GM18507 (cell line): ENCODE results near the gene SPIB.

Experiments used
- DNase-seq: peaks from one replicate; pipeline ENCODE4 v3.0.0; 2011; ENCODE audit warnings: low read depth; ENCODE audit not compliant: insufficient read length; ENCODE audit errors: extremely low spot score
- FAIRE-seq: peaks from 2 replicates; lab custom pipeline; 2011; peaks lifted over from hg19 to GRCh38; lab: Jason Lieb, UNC

SPIB gene

GRCh38 chr19:50418176-50419021 is at the start of gene SPIB:
SPIB (plus strand) TSS chr19:50418938; CDS start chr19:50418963, 25 bp downstream.
- DNase-seq (peak; percentile 36), FAIRE-seq (peak; percentile 85)

- no peak for DNase-seq
- peak; percentile 48 for FAIRE-seq
These were observed 46.7 kb upstream of the SPIB start for GRCh38 chr19:50371914-50372475.

GRCh38 chr19:50376166-50377050 is 42.3 kb upstream of the SPIB start, which contains the start of gene NR1H2:
NR1H2 (plus strand) TSS chr19:50376457; CDS start chr19:50377606, 1,149 bp downstream.
- FAIRE-seq (peak; percentile 96), DNase-seq (peak; percentile 73)

GRCh38 chr19:50377051-50377461 is 41.7 kb upstream of the SPIB start:
- DNase-seq (no peak), FAIRE-seq (no peak)

- DNase-seq (no peak), FAIRE-seq (no peak)
These were observed 41.2 kb upstream of the SPIB start for GRCh38 chr19:50377517-50377916.

- no peak for FAIRE-seq
- no peak for DNase-seq
These were observed 40.4 kb upstream of the SPIB start for GRCh38 chr19:50378169-50378862.

- FAIRE-seq = no peak
- DNase-seq = no peak
These were observed 39.9 kb upstream of the SPIB start for GRCh38 chr19:50378863-50379236.

- FAIRE-seq = no peak
- DNase-seq = no peak
These were observed 39.1 kb upstream of the SPIB start for GRCh38 chr19:50379602-50380001.

- no peak for FAIRE-seq
- no peak for DNase-seq
These were observed 38.6 kb upstream of the SPIB start for GRCh38 chr19:50380137-50380536.

GRCh38 chr19:50380751-50381151 is 38.0 kb upstream of the SPIB start:
- no peak for DNase-seq
- no peak for FAIRE-seq

GRCh38 chr19:50381881-50382729 is 36.6 kb upstream of the SPIB start:
- DNase-seq (no peak), FAIRE-seq (no peak)

- FAIRE-seq = no peak
- no peak for DNase-seq
These were observed 35.5 kb upstream of the SPIB start for GRCh38 chr19:50383001-50383851.

- DNase-seq (peak; percentile 96), FAIRE-seq (peak; percentile 99)
These were observed 34.7 kb upstream of the SPIB start, which contains the start of gene POLD1 for GRCh38 chr19:50383852-50384684. POLD1 (plus strand) TSS chr19:50384347; CDS start chr19:50398852, 14,505 bp downstream.

- no peak for DNase-seq
- FAIRE-seq = no peak
These were observed 33.8 kb upstream of the SPIB start for GRCh38 chr19:50384685-50385535.

GRCh38 chr19:50387176-50387867 is 31.4 kb upstream of the SPIB start:
- FAIRE-seq = no peak
- no peak for DNase-seq
